ENCODE results near the gene WDR4.
"Not testable (repeated sequence)": the region's sequence is repeated elsewhere in the genome, so short reads cannot be mapped to it uniquely, and the experiment has no call there.

WDR4 gene, protein sequence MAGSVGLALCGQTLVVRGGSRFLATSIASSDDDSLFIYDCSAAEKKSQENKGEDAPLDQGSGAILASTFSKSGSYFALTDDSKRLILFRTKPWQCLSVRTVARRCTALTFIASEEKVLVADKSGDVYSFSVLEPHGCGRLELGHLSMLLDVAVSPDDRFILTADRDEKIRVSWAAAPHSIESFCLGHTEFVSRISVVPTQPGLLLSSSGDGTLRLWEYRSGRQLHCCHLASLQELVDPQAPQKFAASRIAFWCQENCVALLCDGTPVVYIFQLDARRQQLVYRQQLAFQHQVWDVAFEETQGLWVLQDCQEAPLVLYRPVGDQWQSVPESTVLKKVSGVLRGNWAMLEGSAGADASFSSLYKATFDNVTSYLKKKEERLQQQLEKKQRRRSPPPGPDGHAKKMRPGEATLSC

DNA sequence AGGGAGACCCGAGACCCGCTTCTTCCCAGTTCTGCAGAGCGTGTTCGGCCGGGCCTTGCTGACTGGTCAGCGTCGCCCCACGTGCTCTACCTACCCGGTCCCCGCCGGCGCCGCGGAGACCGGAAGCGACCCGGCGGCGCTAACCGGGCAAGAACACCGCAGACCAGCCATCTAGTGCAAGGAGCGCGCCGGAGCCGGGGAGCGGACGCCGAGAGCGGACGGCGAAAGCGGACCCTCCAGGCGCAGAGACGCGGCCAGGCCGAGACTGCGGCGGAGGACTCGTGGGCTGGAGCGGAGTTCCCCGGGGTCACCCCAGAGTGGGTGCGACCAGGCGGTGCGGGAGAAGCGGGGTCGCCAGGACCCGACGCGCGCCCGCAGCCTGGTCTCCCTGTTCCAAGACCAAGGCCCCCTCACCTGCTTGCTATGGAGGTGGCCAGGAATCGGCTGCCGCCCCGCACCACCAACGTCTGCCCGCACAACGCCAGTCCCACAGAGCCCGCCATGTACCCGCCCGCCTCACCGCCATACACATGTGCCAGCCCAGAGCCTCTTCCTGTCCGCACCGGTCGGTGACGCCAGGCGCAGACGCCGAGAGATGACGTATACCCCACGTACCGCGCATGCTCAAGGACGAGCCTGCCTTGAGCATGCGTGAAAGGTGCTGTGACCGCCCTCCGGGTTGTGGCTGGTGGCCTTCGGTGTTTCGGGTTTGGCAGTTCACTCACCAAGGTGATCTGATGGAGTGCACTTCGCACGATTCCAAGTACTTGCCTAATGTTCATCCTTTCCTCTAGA is at the start of gene WDR4:
WDR4 (minus strand) TSS at position 547 of the 795 bp plus-strand sequence; CDS start at position 503, 44 bp downstream.
- no peak for FAIRE-seq

DNA sequence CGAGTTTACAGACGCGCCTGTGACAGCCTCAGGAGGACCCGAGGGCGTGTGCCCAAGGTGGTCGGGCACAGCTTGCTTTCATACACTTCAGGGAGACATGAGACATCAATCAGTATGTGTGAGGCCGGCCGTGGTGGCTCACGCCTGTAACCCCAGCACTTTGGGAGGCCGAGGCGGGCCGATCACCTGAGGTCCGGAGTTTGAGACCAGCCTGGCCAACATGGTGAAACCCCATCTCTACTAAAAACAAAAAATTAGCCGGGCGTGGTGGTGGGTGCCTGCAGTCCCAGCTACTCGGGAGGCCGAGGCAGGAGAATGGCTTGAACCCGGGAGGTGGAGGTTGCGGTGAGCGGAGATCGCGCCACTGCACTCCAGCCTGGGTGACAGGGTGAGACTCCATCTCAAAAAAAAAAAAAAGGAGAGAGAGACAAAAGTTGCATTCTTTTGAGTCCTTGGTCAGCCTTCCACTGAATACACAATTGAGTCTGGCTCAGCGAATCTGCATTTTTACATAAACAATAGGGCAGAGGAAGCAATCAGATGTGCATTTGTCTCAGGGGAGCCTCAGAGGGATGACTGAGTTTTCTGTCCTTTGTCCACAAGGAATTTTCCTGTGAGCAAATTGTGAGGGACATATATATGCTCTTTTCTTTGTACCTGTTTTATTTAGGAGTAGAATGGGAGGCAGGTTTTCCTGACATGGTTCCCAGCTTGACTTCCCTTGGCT is 48.3 kb upstream of the WDR4 start:
- FAIRE-seq: not testable (repeated sequence)

DNA sequence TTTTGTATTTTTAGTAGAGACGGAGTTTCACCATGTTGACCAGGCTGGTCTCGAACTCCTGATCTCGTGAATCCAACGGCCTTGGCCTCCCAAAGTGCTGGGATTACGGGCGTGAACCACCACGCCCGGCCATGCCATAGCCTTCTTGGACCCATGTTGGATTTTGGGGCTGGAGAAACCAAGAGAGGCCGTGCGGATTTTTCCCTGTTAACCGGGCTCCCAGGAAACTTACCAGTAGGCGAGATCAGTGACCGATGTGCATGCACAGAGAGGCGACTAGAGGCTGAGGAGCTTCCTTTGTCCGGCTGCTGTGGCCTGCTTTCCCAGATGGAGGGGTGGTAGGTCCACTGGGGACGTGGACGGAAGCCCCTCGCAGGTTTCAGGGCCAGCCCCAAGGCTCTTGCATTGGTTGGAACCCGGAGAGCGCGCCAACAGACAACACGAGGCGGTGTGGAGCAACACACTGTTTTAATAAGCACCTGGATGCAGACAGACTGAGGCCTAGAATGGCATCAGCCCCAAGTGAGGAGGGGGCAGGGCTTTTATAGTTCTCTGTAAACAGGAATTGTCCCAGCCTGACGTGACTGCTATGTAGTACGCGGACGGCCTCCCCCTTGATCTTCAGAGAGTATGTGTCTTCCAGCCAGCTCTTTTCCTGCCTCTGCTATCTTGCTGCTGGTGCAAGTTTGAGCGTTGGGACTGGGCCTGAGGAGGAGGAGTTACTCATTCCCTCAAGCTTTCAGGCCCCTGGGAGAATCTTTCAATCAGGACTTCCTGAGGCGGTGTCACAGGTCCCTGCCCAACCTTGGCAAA is 46.0 kb upstream of the WDR4 start, which contains the start of gene ERVH48-1:
ERVH48-1 (minus strand) TSS at position 517 of the 813 bp plus-strand sequence. CDS start 6,624 bp downstream, outside the sequence.
- FAIRE-seq: no peak

DNA sequence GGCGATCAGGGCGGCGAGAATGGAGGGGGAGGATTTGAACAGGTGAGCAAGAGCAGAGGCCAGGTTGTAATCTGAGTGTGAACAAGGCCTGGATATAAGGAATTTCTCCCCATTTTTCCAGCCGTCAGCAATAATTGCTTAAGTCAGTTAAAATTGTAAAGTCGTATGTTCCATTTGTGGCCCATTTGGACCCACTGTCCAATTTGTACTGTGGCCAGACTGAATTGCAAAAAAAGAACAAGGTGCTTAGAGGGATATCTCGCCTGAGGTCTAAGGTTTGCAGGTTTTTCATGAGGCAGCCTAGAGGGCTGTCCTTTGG is 45.1 kb upstream of the WDR4 start:
- FAIRE-seq: no peak

DNA sequence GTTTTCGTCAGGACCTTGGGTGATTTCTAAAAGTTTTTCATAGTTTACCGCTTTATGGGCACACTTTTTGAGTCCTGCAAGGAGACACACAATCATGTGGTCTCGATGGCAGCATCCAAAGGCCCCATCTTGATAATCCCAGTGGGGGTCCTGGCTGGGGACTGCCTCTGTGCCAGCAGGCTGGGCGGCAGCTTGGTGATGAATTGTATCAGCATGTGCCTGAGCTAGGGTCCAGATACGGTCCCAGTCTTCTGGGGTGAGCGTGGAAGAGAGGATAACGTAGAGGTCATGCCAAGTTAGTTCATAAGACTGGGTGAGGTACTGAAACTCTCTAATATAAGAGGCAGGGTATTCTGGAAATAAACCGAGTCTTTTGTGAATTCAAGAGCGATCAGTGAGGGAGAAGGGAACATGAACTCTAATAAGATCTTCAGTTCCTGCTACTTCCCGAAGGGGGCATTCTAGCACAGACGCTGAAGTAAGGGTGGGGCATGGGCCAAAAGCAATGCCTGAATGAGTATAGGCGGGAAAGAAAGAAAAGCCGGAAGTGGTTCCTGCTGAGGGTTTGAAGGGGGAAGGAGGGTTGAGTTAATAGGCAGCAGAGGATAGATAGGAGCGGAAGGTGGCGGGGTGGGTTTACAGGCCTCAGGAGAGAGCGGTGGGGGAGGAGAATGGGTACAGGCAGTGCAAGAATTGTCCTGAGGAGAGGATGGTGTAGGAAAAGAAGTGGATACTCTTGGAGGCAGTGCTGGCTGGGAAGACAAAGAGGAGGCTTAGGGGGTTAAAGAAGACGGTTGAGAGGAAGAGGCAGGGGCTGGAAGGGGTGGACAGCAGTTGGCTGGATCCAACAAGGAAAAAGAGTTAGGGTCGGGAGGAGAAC is 44.5 kb upstream of the WDR4 start:
- FAIRE-seq: no peak

DNA sequence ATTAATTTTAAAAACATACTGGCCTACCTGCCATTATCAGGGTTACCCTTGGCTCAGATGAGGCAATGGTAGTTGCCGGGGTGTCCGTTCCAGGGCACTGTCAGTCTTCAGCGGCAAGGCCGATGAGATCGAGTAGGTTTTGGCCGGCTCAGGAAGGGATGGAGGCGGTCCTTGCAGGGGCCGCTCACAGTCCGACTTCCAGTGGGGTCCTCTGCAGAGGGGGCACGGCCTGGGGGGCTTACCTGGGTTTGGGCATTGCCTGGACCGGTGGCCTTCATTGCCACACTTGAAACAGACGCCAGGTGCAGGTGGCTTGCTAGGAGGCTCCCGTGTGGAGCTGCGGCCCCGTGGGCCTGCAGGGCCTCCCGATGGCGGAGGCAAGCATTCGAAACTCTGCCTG is 43.6 kb upstream of the WDR4 start:
- no peak for FAIRE-seq

DNA sequence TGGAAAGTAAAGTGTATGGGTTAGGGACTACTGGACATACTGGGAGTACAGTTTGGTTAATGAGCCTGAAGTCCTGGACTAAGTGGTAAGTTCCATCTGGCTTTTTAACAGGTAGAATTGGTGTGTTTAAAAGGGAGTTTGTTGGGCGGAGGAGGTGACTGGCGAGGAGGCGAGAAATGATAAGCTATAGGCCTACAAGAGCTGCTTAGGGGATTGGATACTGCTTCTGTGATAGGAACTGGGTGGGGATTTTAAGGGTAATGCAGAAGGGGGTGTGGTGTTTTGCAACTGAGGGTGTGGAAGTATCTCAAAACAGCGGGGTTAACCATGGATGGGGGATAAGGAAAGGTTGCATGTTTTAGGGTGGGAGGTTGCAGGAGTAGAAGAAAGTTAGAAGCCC is 42.6 kb upstream of the WDR4 start:
- no peak for FAIRE-seq

DNA sequence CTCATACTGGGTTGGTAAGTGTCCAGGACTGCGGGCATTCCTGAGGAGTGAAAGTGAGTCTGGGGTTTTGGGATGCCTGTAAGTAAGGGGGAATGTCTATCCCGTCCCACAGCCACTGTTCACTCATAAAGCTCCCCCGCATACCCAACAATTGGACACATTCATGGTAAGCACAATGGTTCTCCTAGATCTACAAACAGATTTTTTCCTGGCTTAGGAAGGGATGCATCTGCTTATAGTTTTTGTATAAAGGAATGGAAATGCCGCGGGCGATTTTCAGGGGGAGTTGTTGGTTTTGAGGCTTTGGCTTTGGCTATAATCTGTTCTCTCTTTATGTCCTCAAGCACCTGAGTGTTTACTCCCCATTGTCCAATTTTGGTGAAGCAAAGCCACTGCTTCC is 39.0 kb upstream of the WDR4 start:
- FAIRE-seq: no peak

DNA sequence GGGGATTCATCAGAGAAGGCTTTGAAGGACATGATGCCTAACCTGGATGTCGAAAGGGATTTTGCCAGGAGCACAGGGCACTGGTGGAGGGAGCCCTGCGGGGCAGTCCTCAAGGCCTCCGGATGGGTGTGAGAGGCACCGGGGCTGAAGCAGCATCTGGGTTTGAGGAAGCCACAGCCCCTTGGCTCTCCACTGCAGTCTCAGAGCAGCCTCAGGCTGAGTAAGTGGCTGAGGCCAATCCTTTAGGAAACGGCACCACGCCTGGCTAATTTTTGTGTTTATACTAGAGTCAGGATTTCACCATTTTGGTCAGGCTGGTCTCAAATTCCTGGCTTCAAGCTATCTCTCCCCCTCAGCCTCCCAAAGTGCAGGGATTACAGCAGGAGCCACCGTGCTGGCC is 34.1 kb upstream of the WDR4 start:
- no peak for FAIRE-seq

DNA sequence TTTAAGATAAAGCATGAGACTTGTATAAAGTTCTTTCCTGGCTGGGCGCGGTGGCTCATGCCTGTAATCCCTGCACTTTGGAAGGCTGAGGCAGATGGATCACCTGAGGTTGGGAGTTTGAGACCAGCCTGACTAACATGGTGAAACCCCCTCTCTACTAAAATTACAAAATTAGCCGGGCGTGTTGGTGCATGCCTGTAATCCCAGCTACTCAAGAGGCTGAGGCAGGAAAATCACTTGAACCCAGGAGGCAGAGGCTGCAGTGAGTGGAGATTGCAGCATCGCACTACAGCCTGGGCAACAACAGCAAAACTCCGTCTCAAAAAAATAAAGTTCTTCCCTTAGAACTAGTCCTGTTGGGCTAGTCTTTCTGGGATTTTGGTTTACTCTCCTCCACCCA is 32.6 kb upstream of the WDR4 start:
- FAIRE-seq: not testable (repeated sequence)

DNA sequence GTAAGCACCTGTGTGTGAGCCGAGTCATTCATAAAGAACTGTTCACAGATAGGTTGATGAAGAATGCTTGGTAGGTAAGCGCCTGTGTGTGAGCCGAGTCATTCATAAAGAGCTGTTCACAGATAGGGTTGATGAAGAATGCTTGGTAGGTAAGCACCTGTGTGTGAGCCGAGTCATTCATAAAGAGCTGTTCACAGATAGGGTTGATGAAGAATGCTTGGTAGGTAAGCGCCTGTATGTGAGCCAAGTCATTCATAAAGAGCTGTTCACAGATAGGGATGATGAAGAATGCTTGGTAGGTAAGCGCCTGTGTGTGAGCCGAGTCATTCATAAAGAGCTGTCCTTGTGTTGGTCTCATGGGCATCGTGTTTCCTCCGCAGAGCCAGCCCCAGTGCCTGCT is 29.1 kb upstream of the WDR4 start:
- not testable (repeated sequence) for FAIRE-seq

DNA sequence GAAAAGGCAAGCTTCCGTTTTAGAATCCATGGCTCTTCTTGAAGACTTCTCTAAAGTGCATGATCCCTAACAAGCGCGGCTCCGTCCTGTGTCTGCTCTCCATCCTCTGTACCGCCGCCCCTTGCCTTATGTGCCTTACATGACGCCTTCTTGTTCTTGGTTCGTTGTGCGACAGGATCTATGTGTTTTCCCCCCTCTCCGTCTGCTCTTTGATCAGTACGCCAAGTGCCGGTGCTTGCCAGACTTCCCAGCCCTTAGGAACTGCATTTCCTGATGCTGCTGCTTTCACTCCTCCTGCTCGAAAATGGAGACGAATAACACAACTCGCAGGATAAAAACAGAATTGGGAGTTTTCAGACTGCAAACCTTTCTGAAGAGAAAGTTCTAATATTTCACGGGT is 26.9 kb upstream of the WDR4 start:
- FAIRE-seq: no peak

DNA sequence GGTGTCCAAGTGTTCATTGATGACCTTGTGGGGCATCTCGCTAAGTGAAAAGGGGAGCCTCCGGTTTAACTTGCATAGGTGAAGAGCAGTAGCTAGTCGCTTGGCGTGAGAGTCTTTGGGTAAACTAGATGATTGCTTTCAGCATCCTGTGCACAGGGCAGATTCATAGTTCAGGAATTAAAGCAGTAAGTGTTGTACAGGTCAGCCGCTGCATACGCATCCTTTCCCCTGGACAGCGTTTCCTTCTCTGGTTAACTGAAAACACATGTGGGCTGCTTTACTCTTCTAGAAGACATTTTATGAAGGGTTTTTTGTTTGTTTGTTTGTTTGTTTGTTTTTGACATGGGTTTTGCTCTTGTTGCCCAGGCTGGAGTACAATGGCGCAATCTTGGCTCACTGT is 25.9 kb upstream of the WDR4 start:
- FAIRE-seq: no peak

DNA sequence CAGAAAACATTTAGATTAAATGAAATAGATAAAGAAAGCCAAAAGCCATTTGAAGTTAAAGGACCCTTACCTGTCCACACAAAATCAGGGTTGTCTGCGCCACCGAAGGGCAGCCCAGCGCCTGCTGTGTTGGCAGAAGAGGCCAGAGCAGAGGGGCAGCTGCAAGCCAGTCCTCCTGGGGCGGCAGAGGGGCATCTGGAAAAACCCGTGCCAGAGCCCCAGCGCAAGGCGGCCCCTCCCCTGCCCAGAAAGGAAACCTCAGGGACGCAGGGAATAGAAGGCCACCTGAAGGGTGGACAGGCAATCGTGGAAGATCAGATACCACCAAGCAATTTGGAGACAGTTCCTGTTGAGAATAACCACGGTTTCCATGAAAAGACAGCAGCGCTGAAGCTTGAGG is 24.5 kb upstream of the WDR4 start:
- FAIRE-seq: no peak

DNA sequence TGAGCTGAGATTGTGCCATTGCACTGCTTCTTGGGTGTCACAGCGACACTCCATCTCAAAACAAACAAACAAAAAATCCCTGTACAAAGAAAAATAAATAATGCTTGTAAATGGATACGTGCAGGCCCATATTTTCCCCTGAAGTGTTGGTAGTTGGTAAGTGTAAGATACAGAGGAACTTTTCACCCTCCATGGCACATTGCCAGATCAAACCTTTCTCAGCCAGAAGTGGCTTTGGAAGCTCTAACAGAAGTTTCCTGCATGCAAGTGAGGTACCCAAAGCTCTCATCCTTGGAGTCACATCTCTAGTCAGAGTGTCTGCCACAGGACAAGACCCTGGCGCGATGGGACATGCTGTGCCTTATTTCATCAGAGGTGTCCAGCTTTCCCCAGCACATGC is 21.1 kb upstream of the WDR4 start:
- no peak for FAIRE-seq

DNA sequence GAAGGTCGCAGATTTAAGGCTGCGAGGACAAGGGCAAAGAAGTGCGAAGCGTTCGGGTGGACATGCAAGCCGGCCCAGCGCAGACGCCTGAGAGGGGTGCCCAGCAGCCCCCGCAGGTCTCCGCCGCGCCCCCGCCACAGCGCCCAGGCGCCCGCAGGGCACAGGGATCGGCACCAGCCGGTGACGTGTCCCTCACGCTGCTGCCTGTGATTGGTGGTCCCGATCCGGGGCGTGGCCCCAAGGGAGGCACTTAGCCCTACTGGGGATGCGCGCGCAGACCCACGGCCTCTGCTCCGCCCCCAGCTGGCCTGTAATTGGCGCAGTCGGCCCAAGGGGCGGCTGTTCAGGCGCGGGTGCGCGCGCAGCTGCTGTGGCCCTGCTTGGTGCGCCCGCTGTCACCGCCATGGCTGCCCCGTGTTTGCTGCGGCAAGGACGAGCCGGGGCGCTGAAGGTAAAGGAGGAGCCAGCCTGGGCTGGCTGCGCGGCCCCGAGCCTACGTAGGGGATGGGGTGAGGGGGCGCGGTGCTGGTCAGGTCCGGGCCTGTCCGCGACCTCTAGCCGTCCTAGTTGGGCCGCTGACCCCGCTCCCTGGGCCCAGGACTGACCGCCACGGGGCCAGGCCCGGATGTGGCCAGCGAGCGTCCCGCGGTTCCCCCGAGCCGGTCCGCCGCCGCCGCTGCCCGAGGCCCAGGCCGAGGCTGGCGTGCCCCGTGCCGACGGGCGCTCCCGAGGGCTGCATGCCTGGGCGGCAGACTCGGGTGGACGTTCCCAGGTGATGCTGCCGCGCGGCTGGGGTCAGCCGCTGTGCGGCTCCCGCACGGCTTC is 13.8 kb upstream of the WDR4 start, which contains the start of gene NDUFV3:
NDUFV3 (plus strand) TSS at position 379 of the 825 bp plus-strand sequence; CDS start at position 404, 25 bp downstream.
- FAIRE-seq: no peak

DNA sequence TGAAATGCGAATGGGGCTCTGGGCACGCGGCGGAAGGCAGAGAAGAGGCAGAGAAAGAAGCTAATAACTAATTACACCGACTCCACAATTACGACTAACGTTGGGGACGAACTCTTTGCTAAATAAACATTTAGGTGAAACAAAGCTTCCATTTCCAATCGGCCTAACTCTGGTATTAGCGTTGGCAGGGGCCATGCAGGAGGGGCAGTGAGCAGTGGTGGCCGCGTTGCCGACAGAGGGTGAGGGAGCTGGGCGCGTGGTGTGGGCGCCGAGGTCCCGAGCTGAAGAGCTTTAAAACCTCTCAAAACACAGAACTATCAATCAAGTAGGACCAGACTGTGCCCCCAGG is 13.2 kb upstream of the WDR4 start:
- no peak for FAIRE-seq

DNA sequence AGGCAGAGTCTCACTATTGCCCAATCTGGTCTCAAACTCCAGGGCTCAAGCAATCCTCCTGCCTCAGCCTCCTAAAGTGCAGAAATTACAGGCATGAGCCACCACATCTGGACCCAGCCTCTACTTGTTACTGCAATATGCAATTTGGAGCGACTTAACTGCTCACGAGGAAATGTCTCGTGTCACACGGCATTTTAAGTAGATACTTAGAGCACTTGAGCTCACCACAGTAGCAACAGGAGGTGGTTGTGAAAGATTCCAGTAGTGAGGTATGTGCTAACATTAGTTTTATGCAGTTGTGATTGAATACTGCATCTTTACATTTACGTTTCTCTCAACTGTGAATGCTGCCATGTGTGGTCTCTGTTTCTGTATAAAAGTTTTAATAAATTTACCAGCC is 8.0 kb upstream of the WDR4 start:
- FAIRE-seq: no peak

DNA sequence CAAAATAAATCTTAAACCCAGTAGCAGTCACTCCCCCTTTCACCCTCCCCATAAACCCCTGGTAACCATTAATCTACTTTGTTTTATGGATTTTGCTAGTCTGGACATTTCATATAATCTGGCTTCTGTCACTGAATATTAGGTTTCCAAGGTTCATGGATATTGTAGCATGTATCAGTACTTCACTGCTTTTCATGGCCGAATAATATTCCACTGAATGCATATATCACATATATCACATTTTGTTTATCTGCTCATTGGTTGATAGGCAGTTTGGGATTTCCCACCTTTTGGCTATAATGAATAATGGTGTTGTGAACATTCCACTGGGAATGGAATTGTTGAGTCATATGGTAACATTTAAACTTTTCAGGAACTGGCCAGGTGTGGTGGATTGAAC is 4.6 kb upstream of the WDR4 start:
- FAIRE-seq: no peak

DNA sequence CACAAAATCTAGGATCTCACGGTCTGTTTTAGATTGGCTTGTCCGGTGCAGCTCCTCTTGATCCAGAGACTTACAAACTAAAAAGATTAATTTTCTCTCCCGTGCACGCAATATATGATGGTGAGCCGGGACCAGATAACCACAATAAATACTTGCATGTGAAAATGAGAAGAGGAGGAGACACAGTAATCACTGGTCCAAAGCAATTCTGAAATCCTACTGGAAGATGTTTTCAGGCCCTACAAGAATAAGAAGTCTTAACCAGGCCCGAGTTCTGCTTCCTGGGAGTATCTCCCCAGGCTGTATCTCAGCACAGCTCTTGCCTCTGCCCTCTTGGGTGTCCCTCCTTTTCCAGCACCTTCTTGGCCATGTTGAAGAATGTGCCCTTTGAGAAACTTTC is 1.0 kb upstream of the WDR4 start:
- FAIRE-seq: no peak

DNA sequence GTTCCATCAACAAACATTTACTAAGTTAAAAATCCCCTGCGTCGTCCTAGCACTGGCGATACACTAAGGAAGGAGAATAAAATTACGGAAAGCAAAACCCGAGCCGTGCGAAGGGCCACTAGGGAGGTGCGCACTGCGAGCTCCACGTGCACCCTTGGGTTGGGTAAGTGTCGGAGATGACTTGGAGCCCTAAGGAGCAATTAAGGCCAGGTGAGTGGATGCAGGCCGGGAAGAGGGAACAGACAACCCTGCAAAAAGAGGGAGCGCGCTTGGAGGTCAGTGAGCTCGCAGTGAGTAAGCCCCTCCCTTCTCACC is 704 bp downstream of the WDR4 start:
- no peak for FAIRE-seq

All from colon (tissue), 2 donors.